Hematopoietic multipotent progenitor cell treated with erythropoietin and hydrocortisone succinate and interleukin-3 and kit ligand, for 6 days (in vitro differentiated cells): Measurements from ENCODE around the gene LASP1NB.

ENCODE experiments used
- DNase-seq: peaks from one replicate; pipeline ENCODE4 v3.0.0-alpha.2; 2015

LASP1NB gene

GRCh38 chr17:38925263-38925995 is at the start of gene LASP1NB:
LASP1NB (plus strand) TSS chr17:38925614.
- no peak for DNase-seq

- no peak for DNase-seq
Measured at GRCh38 chr17:38877130-38877851, 48.1 kb upstream of the LASP1NB start.

- DNase-seq, result no peak
Measured at GRCh38 chr17:38879878-38880665, 45.3 kb upstream of the LASP1NB start.

- peak; percentile 93 for DNase-seq
Measured at GRCh38 chr17:38881600-38882191, 43.7 kb upstream of the LASP1NB start.

- DNase-seq, result no peak
Measured at GRCh38 chr17:38882870-38883269, 42.5 kb upstream of the LASP1NB start.

- DNase-seq, result no peak
Measured at GRCh38 chr17:38883592-38884526, 41.6 kb upstream of the LASP1NB start.

GRCh38 chr17:38885044-38885727 is 40.2 kb upstream of the LASP1NB start:
- DNase-seq, result no peak

GRCh38 chr17:38885728-38886642 is 39.4 kb upstream of the LASP1NB start:
- no peak for DNase-seq

GRCh38 chr17:38886643-38887010 is 38.8 kb upstream of the LASP1NB start:
- DNase-seq, result no peak

- DNase-seq, result no peak
Measured at GRCh38 chr17:38888842-38889241, 36.6 kb upstream of the LASP1NB start.

- DNase-seq, result no peak
Measured at GRCh38 chr17:38889745-38890409, 35.5 kb upstream of the LASP1NB start.

- no peak for DNase-seq
Measured at GRCh38 chr17:38890410-38890746, 35.0 kb upstream of the LASP1NB start.

- DNase-seq, result no peak
Measured at GRCh38 chr17:38891441-38891840, 34.0 kb upstream of the LASP1NB start.

GRCh38 chr17:38892083-38892482 is 33.3 kb upstream of the LASP1NB start:
- no peak for DNase-seq

GRCh38 chr17:38892620-38893019 is 32.8 kb upstream of the LASP1NB start:
- DNase-seq, result no peak

GRCh38 chr17:38893113-38893512 is 32.3 kb upstream of the LASP1NB start:
- DNase-seq, result no peak

GRCh38 chr17:38893607-38894006 is 31.8 kb upstream of the LASP1NB start:
- DNase-seq, result peak; percentile 49

- DNase-seq, result no peak
Measured at GRCh38 chr17:38894276-38894675, 31.1 kb upstream of the LASP1NB start.

- DNase-seq, result no peak
Measured at GRCh38 chr17:38896346-38896954, 29.0 kb upstream of the LASP1NB start.
